Endothelial cell of umbilical vein (primary cell): ENCODE data around the gene LPAR6. TPM values are rescaled to one million over a fixed set of nuclear protein-coding genes. Genes with fewer than 3 reads are reported as not detected.

Source experiments
- BruUV-seq: library from RNA; stranded (reverse); fragments of 400-500 nt; replicated peaks from 2 replicates; lab custom pipeline; 2021; lab: Mats Ljungman, UMichigan
- CTCF ChIA-PET: fragments of 300-600, 350-600 bp; sonication (Branson Sonifier 250); formaldehyde crosslinking; loops from one replicate; lab custom pipeline; 2021; ENCODE audit warnings: antibody characterized with exemption, inconsistent platforms; lab: Charles Lee
- POLR2A ChIA-PET: fragments of 300-600, 350-600 bp; sonication (Branson Sonifier 250); formaldehyde crosslinking; loops from one replicate; lab custom pipeline; 2021; ENCODE audit warnings: antibody characterized with exemption, inconsistent platforms; lab: Charles Lee
- DNase-seq: peaks from one replicate; pipeline ENCODE4 v3.0.0-alpha.2; 2011; ENCODE audit warnings: low read depth, low spot score
- FAIRE-seq: peaks from 2 replicates; lab custom pipeline; 2011; peaks lifted over from hg19 to GRCh38; lab: Jason Lieb, UNC
- H2AFZ ChIP-seq: 2 replicates; pipeline ENCODE4 v1.6.0; 2012; ENCODE audit warnings: low read depth, low read length, control low read depth, inconsistent platforms
- H3K27ac ChIP-seq: 2 replicates; pipeline ENCODE4 v1.5.1; 2011; ENCODE audit warnings: low read depth, mild to moderate bottlenecking, control low read depth, low read length, moderate library complexity; ENCODE audit not compliant: insufficient read depth
- H3K27me3 ChIP-seq, 2 experiments: 2 replicates each; pipeline versions ENCODE4 v1.6.0 to v1.6.1; 2011; ENCODE audit warnings: low read length in 2 of 2, mixed read lengths in 1 of 2; ENCODE audit not compliant: control insufficient read depth in 2 of 2, insufficient read depth in 2 of 2
- H3K36me3 ChIP-seq, 2 experiments: 2 replicates in 1 of 2; 3 replicates in 1 of 2; pipeline ENCODE4 v1.5.1; 2011; ENCODE audit warnings: low read length in 2 of 2, mild to moderate bottlenecking in 1 of 2, moderate library complexity in 1 of 2; ENCODE audit not compliant: control insufficient read depth in 2 of 2, insufficient read depth in 2 of 2; ENCODE audit errors: extremely low read depth in 1 of 2
- H3K4me1 ChIP-seq: 3 replicates; pipeline ENCODE4 v1.5.1; 2011; ENCODE audit warnings: mild to moderate bottlenecking, low read length; ENCODE audit not compliant: control insufficient read depth, insufficient read depth; ENCODE audit errors: extremely low read depth
- H3K4me2 ChIP-seq: 2 replicates; pipeline ENCODE4 v1.6.1; 2011; ENCODE audit warnings: low read length, control low read depth, mixed read lengths; ENCODE audit not compliant: insufficient read depth
- H3K4me3 ChIP-seq, 3 experiments: fragments of 200-600 bp in 1 of 3; sonication (generic), shearing (Covaris generic) in 1 of 3; replicated peaks in 1 of 3; 2 replicates each; pipeline ENCODE4 v1.5.1; 2011 to 2016; ENCODE audit warnings: control low read depth in 3 of 3, low read length in 3 of 3, mild to moderate bottlenecking in 2 of 3, inconsistent platforms in 1 of 3, low read depth in 1 of 3, moderate library complexity in 1 of 3; ENCODE audit not compliant: insufficient read depth in 1 of 3
- H3K79me2 ChIP-seq: 2 replicates; pipeline ENCODE4 v1.6.0; 2012; ENCODE audit warnings: low read length, inconsistent platforms; ENCODE audit not compliant: control insufficient read depth, insufficient read depth
- H3K9ac ChIP-seq: replicated peaks from 2 replicates; pipeline ENCODE3; 2011; ENCODE audit warnings: low read length, control low read depth; ENCODE audit not compliant: insufficient read depth; ENCODE audit errors: extremely low read depth
- H3K9me1 ChIP-seq: replicated peaks from 3 replicates; pipeline ENCODE4 v1.6.0; 2011; ENCODE audit warnings: mild to moderate bottlenecking, low read length; ENCODE audit not compliant: control insufficient read depth, insufficient read depth; ENCODE audit errors: extremely low read depth
- H3K9me3 ChIP-seq: replicated peaks from 2 replicates; pipeline ENCODE4 v1.5.1; 2012; ENCODE audit warnings: low read length, inconsistent platforms; ENCODE audit not compliant: control insufficient read depth, insufficient read depth
- H4K20me1 ChIP-seq: replicated peaks from 2 replicates; pipeline ENCODE3; 2011; ENCODE audit warnings: mild to moderate bottlenecking, low read length; ENCODE audit not compliant: control insufficient read depth, insufficient read depth; ENCODE audit errors: extremely low read depth
- EZH2 ChIP-seq: IDR thresholded peaks from 2 replicates; pipeline ENCODE4 v1.6.1; 2012; ENCODE audit warnings: borderline replicate concordance, low read depth, mild to moderate bottlenecking, moderate library complexity, low read length, inconsistent platforms; ENCODE audit not compliant: severe bottlenecking
- FOS ChIP-seq: IDR thresholded peaks from 2 replicates; pipeline ENCODE4 v1.6.1; 2011; ENCODE audit warnings: mild to moderate bottlenecking, low read length, moderate library complexity, borderline replicate concordance; ENCODE audit not compliant: insufficient read depth
- GATA2 ChIP-seq: IDR thresholded peaks from 2 replicates; pipeline ENCODE4 v1.7.0; 2011; ENCODE audit warnings: low read depth, mild to moderate bottlenecking, moderate library complexity, mixed read lengths, low read length; ENCODE audit not compliant: insufficient read length, insufficient read depth
- JUN ChIP-seq: IDR thresholded peaks from 2 replicates; pipeline ENCODE4 v1.6.1; 2011; ENCODE audit warnings: borderline replicate concordance, low read depth; ENCODE audit not compliant: insufficient read length, insufficient read depth
- MAX ChIP-seq: IDR thresholded peaks from 2 replicates; pipeline ENCODE4 v1.6.1; 2011; ENCODE audit not compliant: insufficient read depth, insufficient read length
- MYC ChIP-seq: IDR thresholded peaks from one replicate; pipeline ENCODE4 v1.6.1; 2011; ENCODE audit warnings: mild to moderate bottlenecking, low read depth, low read length
- POLR2A ChIP-seq: IDR thresholded peaks from 2 replicates; pipeline ENCODE4 v1.6.1; 2012; ENCODE audit warnings: low read depth, mild to moderate bottlenecking, control low read depth, low read length
- POLR2AphosphoS5 ChIP-seq: IDR thresholded peaks from 2 replicates; pipeline ENCODE4 v1.6.1; 2012; ENCODE audit warnings: low read depth, mild to moderate bottlenecking, control low read depth, low read length, moderate library complexity; ENCODE audit not compliant: insufficient read depth
- dilution Hi-C: fragments of 300-500 bp; cut with MboI; formaldehyde crosslinking; loops from one replicate; pipeline ENCODE4 v1.15.0; 2019; ENCODE audit warnings: low sequenced_read_pairs; ENCODE audit not compliant: extremely low pct_ligation_motif_present
- intact Hi-C: fragments of 100-400 bp; cut with micrococcal nuclease; formaldehyde crosslinking; loops from one replicate; pipeline ENCODE4 v1.10.0; 2022
- polyA plus RNA-seq, 4 experiments: library from polyadenylated mRNA; depleted of rRNA in 3 of 4; stranded (reverse) in 3 of 4; unstranded in 1 of 4; fragments of >200 nt; gene quantifications; 2 replicates each; pipeline versions ENCODE4 v1.2.1 to v1.2.3, GENCODE V29; 2011 to 2012; ENCODE audit warnings: missing spikeins in 1 of 4
- total RNA-seq: library from RNA; stranded (reverse); gene quantifications from 2 replicates; pipeline ENCODE4 v1.2.3, GENCODE V29; 2021
- TF ChIP-seq, protein P1 (sequence below), 2 donors: IDR thresholded peaks; 1 replicate in 1 of 2; 2 replicates in 1 of 2; pipeline ENCODE4 v1.5.1; 2011; ENCODE audit warnings: low read length in 2 of 2, mild to moderate bottlenecking in 2 of 2, moderate library complexity in 2 of 2, control low read depth in 1 of 2, inconsistent platforms in 1 of 2, low read depth in 1 of 2; ENCODE audit not compliant: insufficient read depth in 1 of 2; ENCODE audit errors: extremely low read depth in 1 of 2

Gene LPAR6
- total and polyA plus RNA-seq, 2 donors (not counting 3 experiments of a cell fraction or from before 2014, with no cell fraction given) = 14.5 to 22.9 TPM

DNA sequence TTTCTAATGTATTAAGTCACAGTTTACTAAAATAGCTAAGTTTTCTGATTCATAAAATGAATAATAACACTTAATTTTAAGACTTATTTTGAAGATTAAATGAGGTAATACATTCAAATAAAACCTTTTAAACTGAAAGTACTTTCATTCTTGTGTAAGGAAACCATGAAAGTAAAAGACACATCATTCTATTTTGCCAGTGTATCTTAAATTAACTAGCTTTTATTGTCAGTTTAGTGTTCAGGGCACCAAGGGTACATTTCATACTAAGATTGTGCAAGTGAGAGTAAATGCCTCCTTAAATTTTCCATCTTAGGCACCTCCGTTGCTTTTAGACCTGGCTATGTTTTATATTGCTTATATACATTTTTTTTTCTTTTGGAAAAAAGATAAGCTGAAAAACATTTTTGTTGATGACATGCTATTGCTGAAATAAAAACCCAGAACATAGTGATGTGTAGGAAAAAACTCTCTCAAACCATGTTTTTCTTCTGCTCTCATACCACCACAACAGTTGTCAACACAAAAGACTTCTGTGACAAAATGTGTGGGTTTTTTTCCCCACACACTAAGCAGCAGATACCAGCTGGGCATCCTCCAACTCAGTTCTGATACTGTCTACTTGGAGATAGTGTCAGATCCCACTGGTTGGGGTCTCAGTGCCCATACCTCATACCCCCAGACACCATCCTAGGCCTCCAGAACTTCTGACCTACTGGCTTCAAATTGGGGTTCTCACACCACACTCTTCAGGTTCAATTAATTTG is 30.7 kb upstream of the LPAR6 start:
- Histone ChIP-seq H3K4me2 (no peak overlapping the region), H2AFZ (no peak overlapping the region), H3K79me2 (no peaks in the 10 kb centered on the region), H4K20me1 (no peaks in the 10 kb centered on the region), H3K9me1 (no peaks in the 10 kb centered on the region), H3K27ac (no peak overlapping the region), H3K36me3 (no peaks in the 10 kb centered on the region), H3K27me3 (no peaks in the 10 kb centered on the region), H3K9me3 (no peaks in the 10 kb centered on the region), H3K4me3 (no peak overlapping the region), H3K4me1 (peaks cover 30% of the 10 kb centered on the region), H3K9ac (no peak overlapping the region)
- dilution Hi-C loops (no loop called here), intact Hi-C loops (no loop called here)
- ChIA-PET POLR2A (no interaction called here), CTCF (interaction anchor here (0.6 to 2.1 kb wide), 3 partner anchors 89 to 307 kb away, joined by 3 to 7 read pairs (median 3); no protein-coding TSS in a partner anchor)
- TF ChIP-seq MYC (no peak), JUN (no peak), POLR2A (no peak), MAX (no peak), POLR2AphosphoS5 (no peak), EZH2 (no peak), FOS (no peak), GATA2 (no peak)
- TF ChIP-seq, protein P1, sequence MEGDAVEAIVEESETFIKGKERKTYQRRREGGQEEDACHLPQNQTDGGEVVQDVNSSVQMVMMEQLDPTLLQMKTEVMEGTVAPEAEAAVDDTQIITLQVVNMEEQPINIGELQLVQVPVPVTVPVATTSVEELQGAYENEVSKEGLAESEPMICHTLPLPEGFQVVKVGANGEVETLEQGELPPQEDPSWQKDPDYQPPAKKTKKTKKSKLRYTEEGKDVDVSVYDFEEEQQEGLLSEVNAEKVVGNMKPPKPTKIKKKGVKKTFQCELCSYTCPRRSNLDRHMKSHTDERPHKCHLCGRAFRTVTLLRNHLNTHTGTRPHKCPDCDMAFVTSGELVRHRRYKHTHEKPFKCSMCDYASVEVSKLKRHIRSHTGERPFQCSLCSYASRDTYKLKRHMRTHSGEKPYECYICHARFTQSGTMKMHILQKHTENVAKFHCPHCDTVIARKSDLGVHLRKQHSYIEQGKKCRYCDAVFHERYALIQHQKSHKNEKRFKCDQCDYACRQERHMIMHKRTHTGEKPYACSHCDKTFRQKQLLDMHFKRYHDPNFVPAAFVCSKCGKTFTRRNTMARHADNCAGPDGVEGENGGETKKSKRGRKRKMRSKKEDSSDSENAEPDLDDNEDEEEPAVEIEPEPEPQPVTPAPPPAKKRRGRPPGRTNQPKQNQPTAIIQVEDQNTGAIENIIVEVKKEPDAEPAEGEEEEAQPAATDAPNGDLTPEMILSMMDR (IDR thresholded peaks at IDR 0.05; ENCODE audit: extremely low read depth in 1 of 2, insufficient read depth in 1 of 2, low read depth in 1 of 2, low read length in 2 of 2) = no peak
- no TSS peak for BruUV-seq
- FAIRE-seq (no peak), DNase-seq (no peak)
